ENCODE data around the gene HAUS8. TPM values are rescaled to one million over a fixed set of nuclear protein-coding genes. Genes with fewer than 3 reads are reported as not detected.

HAUS8 gene
- total and polyA plus RNA-seq, 2 of the 4 experiments (the other 2 are of a cell fraction), result 3.4 to 14.2 TPM

- Histone ChIP-seq H3K36me3 (ENCODE audit: control insufficient read depth, insufficient read depth, low read length) (peaks cover under 1% of the 10 kb centered on the region; the same call in 1 of the 2 replicates), H3K4me2 (ENCODE audit: low read depth, low read length) (no peak overlapping the region), H3K4ac (ENCODE audit: low read depth, low read length) (no peak overlapping the region), H4K20me1 (ENCODE audit: insufficient read depth, low read length) (no peaks in the 10 kb centered on the region), H2AK9ac (replicated peaks; ENCODE audit: low read depth, low read length, poor library complexity) (peak overlapping the region; percentile 28), H3K9me1 (ENCODE audit: insufficient read depth, low read length) (no peaks in the 10 kb centered on the region), H2BK5ac (ENCODE audit: low read depth, low read length, poor library complexity, severe bottlenecking) (no peak overlapping the region), H4K5ac (ENCODE audit: low read depth, low read length) (no peak overlapping the region), H3K4me1 (ENCODE audit: control insufficient read depth, insufficient read depth, low read length) (no peaks in the 10 kb centered on the region), H3K4me3 (ENCODE audit: insufficient read depth, low read depth, low read length) (no peak overlapping the region), H2AK5ac (ENCODE audit: low read depth, low read length) (no peak overlapping the region), H2BK20ac (ENCODE audit: low read depth, low read length) (no peak overlapping the region), H3K9me3 (ENCODE audit: control insufficient read depth, insufficient read depth, low read length) (no peaks in the 10 kb centered on the region), H4K8ac (ENCODE audit: low read depth in 2 of 2, low read length in 2 of 2) (no peak overlapping the region), H3K27me3 (ENCODE audit: control insufficient read depth, insufficient read depth, low read length) (peaks cover 4% of the 10 kb centered on the region; the same call in 1 of the 2 replicates), H3K14ac (replicated peaks; ENCODE audit: low read depth, low read length) (no peak overlapping the region), H3K27ac (ENCODE audit: insufficient read depth, low read length) (no peak overlapping the region), H3K18ac (ENCODE audit: low read depth, low read length) (no peak overlapping the region), H4K91ac (ENCODE audit: insufficient read depth, low read depth, low read length) (no peak overlapping the region), H2BK15ac (ENCODE audit: low read depth, low read length) (no peak overlapping the region), H2BK120ac (ENCODE audit: low read depth, low read length) (no peak overlapping the region), H3K56ac (ENCODE audit: extremely low read depth, insufficient read depth, low read length) (no peak overlapping the region), H2AFZ (replicated peaks; ENCODE audit: low read length, poor library complexity) (no peak overlapping the region), H3K79me1 (ENCODE audit: low read depth in 1 of 2, low read length in 2 of 2) (no peaks in the 10 kb centered on the region), H3K23ac (ENCODE audit: low read depth, low read length) (no peak overlapping the region), H3K9ac (ENCODE audit: low read depth, low read length) (no peak overlapping the region)
- TF ChIP-seq ELK1 (IDR thresholded peaks at IDR 0.05; ENCODE audit: borderline replicate concordance, low read depth, low read length) (no peak), RCOR1 (IDR thresholded peaks at IDR 0.05; ENCODE audit: insufficient replicate concordance, low read length) (no peak), NFE2L2 (IDR thresholded peaks at IDR 0.05; ENCODE audit: low read depth, low read length) (no peak), RAD21 (IDR thresholded peaks at IDR 0.05; ENCODE audit: low read length) (no peak), SMC3 (IDR thresholded peaks at IDR 0.05; ENCODE audit: low read depth, low read length) (no peak), BHLHE40 (IDR thresholded peaks at IDR 0.05; ENCODE audit: low read depth, low read length) (no peak), CEBPB (IDR thresholded peaks at IDR 0.05; ENCODE audit: low read depth, low read length) (no peak), USF2 (IDR thresholded peaks at IDR 0.05; ENCODE audit: low read depth, low read length) (no peak), FOS (IDR thresholded peaks at IDR 0.05; ENCODE audit: low read depth, low read length) (no peak), MAZ (IDR thresholded peaks at IDR 0.05; ENCODE audit: borderline replicate concordance, low read depth, low read length) (no peak), CTCF (conservative IDR thresholded peaks at IDR 0.05; ENCODE audit: low read depth, low read length) (no peak), CHD1 (IDR thresholded peaks at IDR 0.05; ENCODE audit: low read depth, low read length) (no peak), POLR2A (IDR thresholded peaks at IDR 0.05; ENCODE audit: low read depth, low read length) (no peak), MAFK (IDR thresholded peaks at IDR 0.05; ENCODE audit: low read depth, low read length) (no peak), MXI1 (IDR thresholded peaks at IDR 0.05; ENCODE audit: borderline replicate concordance, low read depth, low read length) (no peak), RFX5 (IDR thresholded peaks at IDR 0.05; ENCODE audit: low read depth, low read length) (no peak)
- BruUV-seq (replicated peaks), result no TSS peak
- ChIA-PET POLR2A (ENCODE audit: unreplicated experiment) (interaction anchor here (0.6 kb wide), 1 partner anchor 32 kb away, joined by 3 read pairs; no protein-coding TSS in a partner anchor), CTCF (no interaction called here)
- ATAC-seq (ENCODE audit: low read depth) (no peak), DNase-seq (no peak)
- in situ Hi-C loops (cut with MboI; ENCODE audit: low sequenced_read_pairs) (no loop called here), intact Hi-C loops (cut with micrococcal nuclease) (no loop called here), dilution Hi-C loops (cut with HindIII; ENCODE audit: low sequenced_read_pairs, unreplicated experiment) (no loop called here)
- WGBS, 2 experiments (ENCODE audit: extremely low coverage in 2 of 2, insufficient read length in 1 of 2), result 61% methylated on average over 5 of the region's 7 CpGs; no CpG with 5 or more reads in 1 of the 2 experiments
Observed at GRCh38 chr19:17043744-17044143, 31.5 kb downstream of the HAUS8 start.
